ENCODE measurements around the gene CYP26C1.

The CYP26C1 gene

DNA sequence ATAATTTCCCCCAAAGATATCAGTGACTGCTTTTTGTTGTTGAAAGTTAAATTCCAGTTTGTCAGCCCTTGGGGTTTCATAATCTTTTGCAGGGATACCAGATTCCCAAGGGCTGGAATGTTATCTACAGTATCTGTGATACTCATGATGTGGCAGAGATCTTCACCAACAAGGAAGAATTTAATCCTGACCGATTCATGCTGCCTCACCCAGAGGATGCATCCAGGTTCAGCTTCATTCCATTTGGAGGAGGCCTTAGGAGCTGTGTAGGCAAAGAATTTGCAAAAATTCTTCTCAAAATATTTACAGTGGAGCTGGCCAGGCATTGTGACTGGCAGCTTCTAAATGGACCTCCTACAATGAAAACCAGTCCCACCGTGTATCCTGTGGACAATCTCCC, 16.3 kb downstream of the CYP26C1 start:
- in situ Hi-C loops (cut with HindIII; ENCODE audit: low sequenced_read_pairs): no loop called here

DNA sequence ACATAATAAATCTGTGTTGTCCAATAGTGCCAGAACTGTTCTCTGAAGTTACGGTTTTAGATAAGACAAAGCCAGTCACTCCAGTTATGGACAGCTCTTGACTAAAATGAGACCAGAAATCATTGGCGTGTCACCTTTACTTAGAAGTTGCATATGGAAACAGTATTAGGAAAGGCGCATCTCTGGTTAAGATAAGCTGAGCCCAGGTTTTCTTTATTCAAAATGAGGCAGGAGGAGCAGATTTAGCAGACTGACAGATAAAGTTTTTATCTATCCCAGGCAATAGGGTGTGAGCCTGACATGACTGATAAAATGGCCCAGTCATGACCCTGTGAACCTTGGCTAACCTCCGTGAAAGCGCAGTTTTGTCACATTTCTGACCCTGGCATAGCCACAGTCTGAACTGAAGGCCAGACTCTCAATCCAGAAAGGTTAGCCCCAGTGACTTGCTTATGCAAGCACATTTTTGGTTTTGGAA, 17.3 kb downstream of the CYP26C1 start:
- in situ Hi-C loops (cut with HindIII; ENCODE audit: low sequenced_read_pairs): no loop called here

DNA sequence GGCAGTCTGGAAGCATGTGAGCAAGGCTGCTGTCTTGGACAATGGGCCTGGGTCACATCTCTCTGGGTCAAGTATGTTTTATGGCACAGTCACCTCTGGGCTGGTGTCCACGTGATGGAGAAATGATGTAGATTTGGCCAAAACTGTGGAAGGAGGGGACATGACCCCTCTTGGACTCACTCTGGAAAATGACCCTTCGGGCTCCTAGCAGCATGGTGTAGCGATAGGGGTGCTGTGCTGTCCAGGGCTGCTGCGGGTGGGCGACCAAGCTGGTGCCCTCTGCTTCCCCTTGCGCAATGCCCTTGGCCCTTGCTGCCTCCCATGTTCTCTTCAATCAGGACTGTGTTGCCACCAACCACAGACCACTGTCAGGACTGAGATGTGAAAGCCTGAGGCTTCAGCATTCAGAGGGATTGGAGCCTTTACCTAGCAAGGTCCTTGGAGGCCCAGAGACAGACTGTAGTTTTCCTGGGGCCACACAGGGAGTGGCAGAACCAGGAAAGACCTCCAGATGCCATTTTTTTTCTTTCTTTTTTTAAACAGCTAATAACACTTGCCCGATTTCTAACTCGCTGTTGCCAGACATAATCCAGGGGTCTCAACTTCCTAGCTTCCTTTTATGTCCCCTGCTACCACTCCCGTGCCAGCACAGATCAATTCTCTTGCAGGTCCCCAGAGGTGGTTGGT, 19.2 kb downstream of the CYP26C1 start:
- in situ Hi-C loops (cut with HindIII; ENCODE audit: low sequenced_read_pairs): no loop called here

DNA sequence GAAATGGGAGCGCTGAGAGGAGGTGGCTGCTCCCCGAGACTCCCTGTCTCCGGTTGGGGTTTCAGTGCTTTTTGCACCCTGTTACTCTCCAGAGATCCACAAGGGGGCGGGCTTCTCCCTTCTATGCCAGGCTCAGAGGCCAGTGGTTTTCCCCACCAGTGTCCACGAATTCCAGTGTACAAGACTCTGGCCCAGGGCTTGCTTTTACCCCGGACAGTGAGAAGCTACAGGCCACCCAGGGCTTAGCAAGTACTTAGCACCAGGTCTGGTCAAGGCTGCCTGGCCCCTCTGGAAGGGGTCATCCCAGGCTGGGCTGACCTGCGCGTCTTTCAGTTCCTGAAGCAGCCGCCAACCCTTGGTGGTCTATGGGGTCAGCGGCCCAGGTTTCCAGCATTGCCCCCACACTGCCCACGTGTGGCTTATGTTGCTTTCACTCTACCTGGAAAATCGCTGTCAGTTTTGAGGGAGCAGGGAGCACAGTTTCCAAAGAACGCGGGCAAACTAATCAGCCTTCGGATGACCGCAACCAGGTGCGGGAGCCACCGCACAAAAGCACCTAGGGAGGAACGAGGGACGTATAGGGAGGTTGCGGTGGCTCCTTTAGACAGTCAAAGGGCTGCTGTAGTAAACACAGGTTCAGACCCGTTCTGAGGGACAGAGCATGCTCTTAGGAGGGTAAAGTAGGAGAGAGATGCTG, 19.9 kb downstream of the CYP26C1 start:
- in situ Hi-C loops (cut with HindIII; ENCODE audit: low sequenced_read_pairs): no loop called here

DNA sequence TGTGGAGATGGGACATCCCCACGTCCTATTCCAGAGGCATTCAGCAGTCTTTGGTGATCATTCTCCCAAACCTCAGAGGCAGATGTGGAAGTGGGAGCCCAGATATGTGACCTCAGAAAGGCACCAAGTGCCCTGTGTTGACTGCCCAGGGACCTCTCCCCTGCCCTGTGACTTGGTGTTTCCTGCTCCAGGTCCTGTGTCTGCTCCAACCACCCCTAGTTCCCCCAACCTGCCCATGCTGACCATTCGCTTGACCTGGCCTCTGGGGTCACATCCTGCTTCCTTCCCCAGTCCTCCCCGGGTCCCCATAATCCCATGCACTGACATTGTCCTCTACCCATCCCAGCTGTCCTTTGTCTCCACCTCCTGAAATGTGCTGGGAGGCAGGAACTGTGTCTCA, 20.7 kb downstream of the CYP26C1 start:
- in situ Hi-C loops (cut with HindIII; ENCODE audit: low sequenced_read_pairs): no loop called here

DNA sequence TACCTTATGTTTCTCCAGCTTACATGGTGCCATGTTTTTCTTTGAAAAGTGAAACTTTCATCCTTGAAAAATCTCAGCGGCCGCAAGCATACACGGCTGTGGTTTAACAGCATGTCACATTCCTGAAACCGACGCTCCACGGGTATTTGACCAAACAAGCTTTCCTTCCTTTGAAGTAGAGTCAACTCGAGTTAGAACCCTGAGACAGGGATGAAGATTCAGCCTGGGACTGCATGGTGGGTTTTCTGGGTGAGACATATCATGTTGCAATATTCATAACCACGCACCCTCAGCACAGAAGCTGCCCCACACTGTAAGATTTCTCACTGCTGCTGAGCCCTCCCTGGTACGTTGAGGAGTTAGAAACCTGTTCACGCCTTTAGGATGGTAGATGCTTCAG, 21.2 kb downstream of the CYP26C1 start:
- in situ Hi-C loops (cut with HindIII; ENCODE audit: low sequenced_read_pairs): no loop called here

DNA sequence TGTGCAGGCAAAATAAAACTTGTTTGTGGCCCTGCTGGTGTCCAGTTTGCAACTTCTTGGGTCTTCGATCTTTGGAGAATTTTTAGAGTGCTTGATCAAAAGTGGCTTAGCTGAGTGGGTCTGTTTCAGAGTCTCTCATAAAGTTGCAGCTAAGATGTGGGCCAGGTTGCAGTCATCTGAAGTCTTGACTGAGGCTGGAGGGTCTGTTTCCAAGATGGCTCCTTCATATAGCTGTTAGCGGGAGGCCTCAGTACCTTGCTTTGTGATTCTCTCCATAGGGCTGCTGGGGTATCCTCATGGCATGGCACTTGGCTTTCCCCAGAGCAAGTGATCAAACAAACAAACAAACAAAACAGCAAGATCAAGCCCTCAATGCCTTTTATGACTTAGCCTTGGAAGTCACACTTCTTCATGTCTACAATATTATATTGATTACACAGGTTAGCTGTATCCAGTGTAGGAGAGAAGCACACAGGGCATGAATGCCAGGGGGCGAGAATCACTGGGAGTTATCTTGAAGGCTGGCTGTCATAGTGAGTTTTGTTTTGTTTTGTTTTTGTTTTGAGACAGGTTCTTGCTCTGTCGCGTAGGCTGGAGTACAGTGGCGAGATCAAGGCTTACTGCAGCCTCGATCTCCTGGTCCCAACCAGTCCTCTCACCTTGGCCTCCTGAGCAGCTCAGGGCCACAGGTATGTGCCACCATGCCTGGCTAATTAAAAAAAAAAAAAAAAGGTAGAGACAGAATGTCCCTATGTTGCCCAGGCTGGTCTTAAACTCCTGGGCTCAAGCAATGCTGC, 23.3 kb downstream of the CYP26C1 start:
- in situ Hi-C loops (cut with HindIII; ENCODE audit: low sequenced_read_pairs): no loop called here

DNA sequence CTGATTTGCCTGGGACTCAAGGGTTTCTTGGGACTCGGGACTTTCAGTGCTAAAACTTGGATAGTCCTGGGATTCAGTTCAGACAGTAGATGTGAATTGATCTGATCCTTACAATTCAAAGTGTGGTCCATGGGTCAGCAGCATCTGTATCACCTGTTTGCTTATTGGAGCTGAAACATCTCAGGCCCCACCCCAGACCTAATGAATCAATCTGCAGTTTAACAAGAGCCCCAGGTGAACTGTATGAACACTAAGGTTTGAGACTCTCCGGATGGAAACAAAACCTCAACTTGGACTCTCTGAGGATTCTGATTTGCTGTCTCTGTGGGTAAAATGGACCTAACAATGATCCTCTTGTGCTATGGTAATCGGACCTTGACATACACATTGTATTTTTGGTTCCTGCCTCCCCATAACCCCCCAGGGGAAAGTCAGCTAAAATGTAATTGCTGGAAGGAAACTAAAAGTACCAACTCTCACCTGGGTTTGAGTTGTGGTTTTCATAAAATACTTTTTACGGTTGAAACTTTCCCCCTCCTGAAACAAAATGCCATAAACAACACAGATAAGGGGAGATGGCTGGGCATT, 24.8 kb downstream of the CYP26C1 start:
- in situ Hi-C loops (cut with HindIII; ENCODE audit: low sequenced_read_pairs): no loop called here

DNA sequence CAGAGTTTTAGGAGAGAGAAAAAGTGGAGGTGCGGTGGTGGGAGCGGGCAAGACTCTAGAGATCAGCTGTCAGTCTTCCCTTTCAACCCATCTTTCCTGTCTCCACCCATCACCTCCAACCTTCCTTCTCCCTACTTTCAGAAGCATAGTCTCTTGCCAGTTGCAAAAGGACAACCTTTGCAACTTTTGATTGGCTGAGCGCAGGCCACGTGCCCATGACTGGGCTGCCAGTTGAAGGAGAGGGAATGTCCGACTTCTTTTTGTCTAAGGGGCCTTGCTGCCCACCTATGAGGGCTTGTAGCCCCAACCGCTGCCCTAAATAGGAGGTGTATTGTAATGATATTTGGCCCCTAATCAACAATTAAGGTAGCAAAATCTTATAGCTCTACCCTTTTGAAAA, 25.7 kb downstream of the CYP26C1 start:
- in situ Hi-C loops (cut with HindIII; ENCODE audit: low sequenced_read_pairs): no loop called here

DNA sequence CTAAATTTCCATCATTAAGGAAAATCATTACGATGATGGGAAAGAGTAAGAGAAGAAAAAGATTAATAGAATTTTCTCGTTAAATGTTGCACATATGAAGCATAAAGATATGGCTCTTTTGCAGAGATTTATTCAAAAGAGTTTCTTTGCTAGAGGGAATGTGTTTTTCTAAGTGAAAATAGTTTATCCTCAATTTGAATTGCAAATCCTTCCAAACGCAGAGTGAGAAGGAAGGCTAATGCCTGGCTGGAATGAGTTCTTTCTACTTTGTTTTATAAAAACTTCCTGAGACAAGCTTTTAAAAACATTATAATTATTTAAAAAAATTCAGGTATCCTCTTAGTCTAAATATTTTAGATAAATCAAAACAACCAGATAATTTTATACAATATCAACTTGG, 27.2 kb downstream of the CYP26C1 start:
- in situ Hi-C loops (cut with HindIII; ENCODE audit: low sequenced_read_pairs): no loop called here

DNA sequence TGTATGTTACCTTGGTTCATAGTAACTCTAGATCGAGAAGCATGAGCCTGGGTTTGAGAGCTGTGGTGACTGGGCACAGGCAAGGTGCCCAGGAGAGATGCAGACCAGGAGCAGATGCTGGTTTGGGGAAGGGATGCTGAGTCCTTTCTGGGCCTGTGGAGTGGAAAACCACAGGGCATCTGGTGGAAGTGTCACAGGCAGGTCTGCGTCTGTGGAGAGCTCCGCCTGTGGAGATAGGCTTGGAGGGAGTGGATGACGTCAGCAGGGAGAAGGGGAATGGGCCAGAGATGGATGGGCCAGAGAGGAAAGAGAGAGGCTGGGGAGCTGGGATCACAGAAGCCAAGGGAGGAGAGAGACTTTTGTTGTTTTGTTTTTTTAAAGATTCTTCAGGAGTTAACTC, 27.9 kb downstream of the CYP26C1 start:
- in situ Hi-C loops (cut with HindIII; ENCODE audit: low sequenced_read_pairs): no loop called here

DNA sequence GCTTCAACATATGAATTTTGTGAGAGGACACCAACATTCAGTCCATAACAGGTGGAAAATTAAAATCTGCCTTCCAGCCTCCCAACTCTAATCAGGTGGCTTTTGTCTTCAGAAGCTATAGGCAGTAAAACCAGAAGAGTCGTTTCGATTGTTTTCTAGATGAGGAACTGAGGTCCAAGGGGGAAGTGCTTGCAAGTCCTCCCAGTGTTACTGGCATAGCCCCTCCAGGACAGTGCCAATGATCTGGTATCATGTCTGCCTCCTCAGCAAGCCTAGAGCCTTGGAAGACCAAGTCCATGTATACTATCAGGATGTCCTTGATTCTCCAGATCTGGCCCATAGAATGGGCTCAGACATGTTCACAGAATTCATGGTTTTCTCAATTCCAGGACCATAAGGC, 30.0 kb downstream of the CYP26C1 start:
- in situ Hi-C loops (cut with HindIII; ENCODE audit: low sequenced_read_pairs): no loop called here

DNA sequence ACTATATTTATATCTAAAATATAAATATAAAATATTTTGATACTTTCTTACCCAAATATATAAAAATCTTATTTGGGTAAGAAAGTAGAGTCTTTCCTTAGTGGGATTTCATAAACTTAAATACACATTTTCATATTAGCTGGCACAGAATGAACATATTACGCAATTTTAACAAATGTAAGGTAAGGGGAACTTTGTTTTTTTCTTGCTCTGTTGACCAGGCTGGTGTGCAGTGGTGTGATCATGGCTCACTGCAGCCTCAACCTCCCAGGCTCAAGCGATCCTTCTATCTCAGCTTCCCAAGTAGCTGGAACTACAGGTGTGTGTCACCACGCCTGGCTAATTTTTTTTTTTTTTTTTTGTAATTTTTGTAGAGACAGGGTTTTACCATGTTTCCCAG, 31.4 kb downstream of the CYP26C1 start:
- in situ Hi-C loops (cut with HindIII; ENCODE audit: low sequenced_read_pairs): no loop called here

DNA sequence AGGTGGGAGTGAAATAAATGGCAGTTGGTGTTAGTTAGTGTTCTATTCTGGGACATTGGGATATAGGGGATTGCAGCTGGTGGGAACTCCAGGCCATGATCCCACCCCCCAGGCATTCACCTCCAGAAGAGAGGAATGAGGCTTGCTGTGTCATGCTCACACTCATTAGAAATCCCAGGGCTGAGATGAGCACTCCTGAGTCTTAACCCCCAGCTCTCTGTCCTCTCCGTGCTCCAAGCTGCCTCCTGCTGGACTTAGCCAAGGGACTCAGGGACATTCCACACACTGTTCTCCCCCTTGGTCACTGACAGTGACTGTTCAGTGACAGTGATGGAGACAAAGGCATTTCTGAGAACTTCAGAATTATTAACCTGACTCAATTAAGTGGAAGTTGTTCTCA, 34.6 kb downstream of the CYP26C1 start:
- in situ Hi-C loops (cut with HindIII; ENCODE audit: low sequenced_read_pairs): no loop called here

DNA sequence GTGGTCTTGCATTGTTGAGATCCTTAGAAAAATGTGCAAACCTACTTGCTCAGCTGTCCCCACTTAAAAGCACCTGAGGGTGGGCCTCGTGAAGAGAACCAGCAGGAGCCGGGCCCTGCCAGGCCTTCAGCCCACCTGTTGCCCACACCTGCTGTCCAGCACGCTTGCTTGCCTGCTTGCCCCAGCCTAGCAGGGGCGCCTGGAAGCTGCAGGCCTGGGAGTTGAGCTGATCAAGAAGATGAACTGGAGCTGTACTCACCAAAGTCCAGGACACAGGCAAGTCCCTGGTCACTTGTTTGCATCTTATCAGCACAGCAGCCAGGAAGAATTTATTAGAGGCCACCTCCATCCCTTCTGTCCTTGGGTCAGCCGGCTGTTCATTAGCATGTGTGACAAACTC, 36.3 kb downstream of the CYP26C1 start:
- in situ Hi-C loops (cut with HindIII; ENCODE audit: low sequenced_read_pairs): no loop called here

DNA sequence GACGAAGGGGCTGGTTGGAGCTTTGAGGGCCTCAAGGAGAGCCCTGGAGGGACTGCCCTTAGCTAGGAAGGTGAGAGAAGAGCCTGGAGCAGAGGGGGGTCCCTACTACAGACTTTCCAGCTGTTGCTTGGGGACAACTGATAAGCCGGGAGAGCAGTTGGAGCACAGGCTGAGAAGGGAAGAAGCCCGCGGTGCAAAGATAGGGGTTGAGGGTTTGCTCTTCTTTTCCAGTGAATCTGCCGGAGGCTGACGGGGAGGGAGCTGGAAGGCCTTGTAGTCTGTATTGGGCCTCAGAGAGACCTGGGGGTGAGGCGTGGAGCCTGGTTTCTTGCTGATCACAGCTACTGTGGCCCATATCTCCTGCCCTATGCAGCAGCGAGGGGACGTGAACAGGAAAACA, 36.8 kb downstream of the CYP26C1 start:
- in situ Hi-C loops (cut with HindIII; ENCODE audit: low sequenced_read_pairs): no loop called here

DNA sequence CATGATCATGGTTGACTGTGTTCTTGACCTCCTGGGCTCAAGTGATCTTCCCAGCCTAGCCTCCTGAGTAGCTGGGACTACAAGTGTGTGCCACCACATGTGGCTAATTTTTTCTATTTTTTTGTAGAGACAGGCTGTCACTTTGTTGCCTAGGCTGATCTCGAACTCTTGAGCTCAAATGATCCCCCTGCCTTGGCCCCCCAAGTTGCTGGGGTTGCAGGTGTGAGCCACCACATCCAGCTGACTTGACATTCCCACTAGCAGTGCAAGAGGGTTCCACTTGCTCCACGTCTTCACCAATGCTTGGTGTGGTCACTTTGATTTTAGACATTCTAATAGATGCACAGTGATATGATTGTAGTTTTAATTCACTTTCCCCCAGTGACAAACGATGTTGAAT, 38.2 kb downstream of the CYP26C1 start:
- in situ Hi-C loops (cut with HindIII; ENCODE audit: low sequenced_read_pairs): no loop called here

DNA sequence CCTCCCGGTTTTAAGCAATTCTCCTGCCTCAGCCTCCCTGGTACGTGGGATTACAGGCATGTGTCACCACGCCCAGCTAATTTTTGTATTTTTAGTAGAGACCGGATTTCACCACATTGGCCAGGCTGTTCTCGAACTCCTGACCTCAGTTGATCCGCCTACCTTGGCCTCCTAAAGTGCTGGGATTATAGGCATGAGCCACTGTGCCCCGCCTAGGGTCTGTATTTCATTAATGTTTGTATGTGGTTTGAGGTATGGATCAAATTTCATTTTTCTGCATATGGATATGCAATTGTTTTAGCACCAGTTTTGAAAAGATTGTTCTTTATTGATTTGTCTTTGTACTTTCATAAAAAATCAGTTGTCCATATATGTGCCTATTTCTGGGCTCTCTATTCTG, 39.1 kb downstream of the CYP26C1 start:
- in situ Hi-C loops (cut with HindIII; ENCODE audit: low sequenced_read_pairs): loop anchor here (10.0 kb wide), 2 partner anchors 75 to 165 kb away; no protein-coding TSS in a partner anchor

DNA sequence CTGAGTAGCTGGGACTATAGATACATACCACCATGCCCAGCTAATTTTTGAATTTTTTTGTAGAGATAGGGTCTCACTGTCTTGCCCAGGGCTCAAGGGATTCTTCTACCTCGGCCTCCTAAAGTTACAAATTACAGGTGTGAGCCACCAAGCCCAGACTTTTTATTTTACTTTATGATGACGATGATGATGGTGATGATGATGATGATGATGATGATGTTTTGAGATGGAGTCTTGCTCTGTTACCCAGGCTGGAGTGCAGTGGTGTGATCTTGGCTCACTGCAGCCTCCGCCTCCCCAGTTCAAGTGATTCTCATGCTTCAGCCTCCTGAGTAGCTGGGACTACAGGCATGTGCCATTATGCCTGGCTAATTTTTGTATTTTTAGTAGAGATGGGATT, 40.5 kb downstream of the CYP26C1 start:
- in situ Hi-C loops (cut with HindIII; ENCODE audit: low sequenced_read_pairs): loop anchor here (10.0 kb wide), 2 partner anchors 74 to 164 kb away; no protein-coding TSS in a partner anchor

DNA sequence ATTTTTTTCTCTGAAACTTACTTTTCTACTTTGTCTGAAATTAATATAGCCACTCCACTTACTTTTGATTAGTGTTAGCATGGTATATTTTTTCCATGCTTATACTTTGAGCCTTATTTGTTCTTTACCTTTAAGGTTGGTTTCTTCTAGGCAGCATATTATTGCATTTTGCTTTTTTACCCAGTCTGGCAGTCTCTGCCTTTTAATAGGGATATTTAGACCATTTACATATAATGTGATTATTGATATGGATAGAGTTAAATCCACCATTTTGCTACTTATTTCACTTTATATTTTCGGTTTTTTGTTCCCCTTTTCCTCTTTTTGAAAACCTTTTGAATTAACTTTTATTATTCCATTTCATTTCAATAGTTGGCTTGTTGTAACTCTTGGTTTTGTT, 43.4 kb downstream of the CYP26C1 start:
- in situ Hi-C loops (cut with HindIII; ENCODE audit: low sequenced_read_pairs): loop anchor here (10.0 kb wide), 2 partner anchors 71 to 161 kb away; no protein-coding TSS in a partner anchor

DNA sequence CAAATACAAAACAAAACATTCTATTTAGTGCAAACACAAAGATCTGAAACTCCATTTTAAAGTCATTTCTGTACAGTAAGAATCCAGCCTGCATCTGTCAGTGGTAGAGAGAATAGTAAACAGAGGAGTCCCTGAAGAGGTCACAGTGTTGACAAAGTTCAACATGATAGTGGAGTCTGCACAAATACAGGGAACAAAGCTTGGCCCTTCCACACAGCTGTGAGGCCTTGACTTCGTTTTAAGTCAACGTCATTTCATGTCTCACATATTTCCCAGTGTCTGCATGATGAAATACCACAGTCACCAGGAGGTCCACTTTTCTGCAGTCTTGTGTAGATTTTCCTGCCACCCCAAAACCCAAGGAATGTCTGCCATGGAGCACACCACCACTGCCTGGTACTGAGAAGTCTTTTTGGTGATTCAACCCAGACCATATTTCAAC, 46.1 kb downstream of the CYP26C1 start:
- in situ Hi-C loops (cut with HindIII; ENCODE audit: low sequenced_read_pairs): loop anchor here (10.0 kb wide), 2 partner anchors 68 to 158 kb away; no protein-coding TSS in a partner anchor

All from DLD1 (cell line).